Hematopoietic multipotent progenitor cell treated with erythropoietin and hydrocortisone succinate and interleukin-3 and kit ligand, for 4 days (in vitro differentiated cells): ENCODE measurements around the gene ZXDC.
A peak's percentile ranks its signal among the peaks of the same experiment; 100 is the strongest.

ENCODE experiments used
- DNase-seq: peaks from one replicate; pipeline ENCODE4 v3.0.0-alpha.2; 2015

The ZXDC gene

DNA sequence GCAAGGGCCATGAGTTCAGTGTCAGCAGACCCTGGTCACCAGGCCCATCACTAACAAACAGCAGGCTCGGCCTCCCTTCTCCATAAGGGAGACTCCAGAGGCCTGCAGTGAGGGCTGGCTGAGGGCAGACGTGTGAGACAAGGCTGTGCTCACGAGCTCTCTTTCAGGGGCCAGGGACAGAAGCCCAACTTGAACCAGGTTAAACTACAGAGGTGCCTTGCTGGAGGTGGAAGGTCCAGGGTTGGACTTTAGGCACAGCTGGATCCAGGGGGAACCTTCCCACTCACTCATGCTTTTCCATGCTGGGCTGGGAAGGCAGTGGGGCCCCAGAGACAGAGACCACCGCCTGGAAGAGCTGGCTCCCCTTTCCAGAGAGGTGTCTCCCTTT is 62.0 kb downstream of the ZXDC start:
- no peak for DNase-seq

GRCh38 chr3:126412841-126413692 is 62.6 kb downstream of the ZXDC start:
- no peak for DNase-seq

DNA sequence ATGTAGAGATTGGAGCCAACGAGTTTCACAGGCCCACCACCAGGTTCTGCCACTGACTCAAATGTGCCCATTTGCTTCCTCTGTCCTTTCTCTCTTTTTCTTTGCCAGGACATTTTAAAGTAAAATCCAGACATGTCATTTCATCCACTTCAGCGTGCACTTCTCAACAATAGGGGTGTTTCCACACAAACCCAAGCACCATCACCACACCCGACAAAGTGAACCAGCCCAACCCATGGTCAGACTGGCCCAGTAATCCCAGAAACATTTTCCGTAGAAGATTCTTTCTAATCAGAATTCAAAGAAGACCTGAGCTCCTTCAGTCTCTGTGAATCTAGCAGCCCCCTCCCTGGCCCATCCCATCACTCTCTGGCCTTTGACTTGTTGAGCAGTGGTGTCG is 67.6 kb downstream of the ZXDC start:
- DNase-seq = no peak

DNA sequence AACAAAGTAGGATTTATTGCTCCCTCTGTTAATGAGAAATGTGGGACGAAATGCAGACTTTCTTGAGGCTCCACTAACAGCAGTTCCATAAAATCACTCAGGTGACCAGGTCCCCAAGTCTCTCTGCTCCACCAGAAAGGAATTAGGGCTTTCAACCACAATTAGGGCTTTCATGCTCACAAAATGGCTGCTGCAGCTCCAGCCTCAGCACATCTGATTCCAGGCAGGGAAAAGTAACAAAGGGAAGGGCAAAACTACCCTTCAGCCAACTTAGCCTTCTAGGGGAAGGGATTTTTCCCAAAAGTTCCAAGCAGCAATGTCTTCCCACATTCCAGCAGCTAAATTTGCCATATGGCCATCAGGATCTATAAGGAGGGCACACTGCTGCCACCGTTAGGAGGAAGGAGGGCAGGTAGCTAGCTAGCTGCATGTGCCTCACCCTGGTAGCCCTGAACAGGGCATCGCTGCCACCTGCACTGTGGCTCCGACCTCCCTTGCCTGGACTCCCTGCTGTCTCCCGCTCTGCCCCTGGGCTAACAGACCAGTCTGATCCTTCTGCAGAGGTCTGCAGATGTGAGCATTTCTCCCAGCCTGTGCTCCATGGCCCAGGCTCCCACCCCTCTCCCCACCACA is 68.2 kb downstream of the ZXDC start:
- no peak for DNase-seq

DNA sequence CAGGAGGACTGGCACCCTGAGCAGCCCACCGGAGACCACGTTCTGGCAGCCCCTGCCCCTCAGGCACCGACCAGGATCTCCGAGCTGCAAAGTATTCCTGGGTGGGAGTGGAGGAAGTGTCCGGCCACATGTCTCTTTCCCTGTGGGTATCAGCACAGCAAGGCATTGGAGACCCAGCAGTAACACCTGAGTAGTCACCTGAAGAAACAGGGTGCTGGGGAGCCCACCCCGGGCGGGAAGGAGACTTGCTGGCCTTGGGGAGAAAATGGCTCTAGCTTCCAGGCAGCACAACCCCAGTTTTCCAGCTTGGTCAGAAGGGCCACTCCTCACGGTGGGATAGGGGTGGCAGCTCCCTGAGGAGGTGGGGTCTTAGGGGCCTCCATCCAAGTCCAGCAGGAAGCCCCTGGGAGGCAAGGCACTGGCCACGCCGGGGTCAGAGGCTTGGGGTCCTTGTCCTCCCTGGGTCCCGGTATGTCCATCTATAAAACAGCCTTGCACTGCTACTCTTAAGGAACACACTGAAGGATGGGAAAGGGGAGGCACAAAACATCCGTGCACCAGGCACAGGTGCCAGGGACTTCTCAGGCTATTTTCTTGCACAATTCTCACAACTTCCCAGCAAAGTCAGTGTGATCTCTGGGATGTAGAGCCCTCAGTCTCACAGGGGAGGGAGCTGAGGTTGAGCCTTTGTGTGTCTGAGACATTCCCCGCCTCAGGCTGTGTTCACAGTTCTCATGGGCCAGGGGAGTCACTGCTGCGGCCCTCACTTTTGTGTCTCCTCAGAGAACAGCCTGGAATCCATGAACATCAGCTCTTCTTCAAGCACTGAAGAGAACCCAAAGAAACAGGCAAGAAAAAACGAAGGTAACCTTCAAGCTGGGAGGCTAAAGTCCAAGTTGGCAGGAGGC is 69.0 kb downstream of the ZXDC start:
- DNase-seq = no peak

- no peak for DNase-seq
Measured at GRCh38 chr3:126402666-126403302, 72.9 kb downstream of the ZXDC start.

DNA sequence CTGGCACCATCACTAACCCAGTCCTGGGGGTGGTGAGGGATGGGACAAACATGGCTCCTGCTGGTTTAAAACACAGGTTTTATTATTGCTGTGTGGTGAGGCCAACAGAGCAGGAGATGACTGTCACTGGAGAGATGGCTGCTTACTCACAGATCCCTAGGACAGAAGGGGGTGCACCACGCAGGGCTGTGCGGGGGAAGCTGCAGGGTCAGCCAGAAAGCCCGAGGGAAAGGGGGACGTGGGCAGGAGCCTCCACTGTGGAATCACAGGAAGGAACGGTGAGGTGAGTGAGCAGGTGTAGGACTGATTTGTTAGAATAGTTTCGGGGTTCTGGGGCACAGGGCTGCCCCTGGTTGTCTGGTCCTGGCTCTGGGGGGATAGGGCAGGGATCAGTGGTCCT is 73.5 kb downstream of the ZXDC start:
- no peak for DNase-seq

- no peak for DNase-seq
Measured at GRCh38 chr3:126401611-126402160, 74.0 kb downstream of the ZXDC start.

DNA sequence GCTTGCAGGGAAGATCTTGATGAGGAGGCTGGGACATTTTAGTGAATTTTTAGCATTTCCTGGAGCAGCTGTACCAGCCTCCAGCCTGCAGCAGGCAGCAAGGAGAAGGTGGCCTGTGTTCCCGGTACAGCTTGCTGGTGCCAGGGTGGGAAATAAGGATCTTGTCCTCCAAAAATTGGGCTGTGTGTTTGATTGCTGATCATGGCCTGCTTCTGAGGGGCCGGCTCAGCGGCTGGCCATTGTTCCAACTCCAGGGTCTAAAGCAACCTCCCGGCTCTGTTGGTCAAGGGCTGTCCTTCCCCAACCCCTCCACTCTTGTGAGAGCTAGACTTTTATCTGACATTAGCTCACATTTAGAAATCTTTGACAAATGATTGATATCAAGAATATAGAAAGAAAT is 75.9 kb downstream of the ZXDC start:
- no peak for DNase-seq

DNA sequence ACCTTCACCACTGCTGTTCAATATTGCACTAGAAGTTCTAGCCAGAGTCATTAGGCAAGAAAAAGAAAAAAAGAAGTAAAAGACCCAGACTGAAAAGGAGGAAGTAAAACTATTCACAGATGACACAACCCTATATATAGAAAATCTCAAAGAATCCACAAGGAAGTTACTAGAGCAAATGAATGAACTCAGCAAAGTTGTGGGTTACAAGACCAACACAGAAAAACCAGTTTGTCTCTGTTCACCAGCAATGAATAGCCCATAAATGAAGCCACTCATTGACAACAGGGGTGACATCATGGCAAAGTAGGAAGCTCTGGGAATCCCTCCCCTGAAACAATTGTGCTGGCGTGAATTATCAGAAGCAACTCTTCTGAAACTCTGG is 76.3 kb downstream of the ZXDC start:
- peak; percentile 35 for DNase-seq

DNA sequence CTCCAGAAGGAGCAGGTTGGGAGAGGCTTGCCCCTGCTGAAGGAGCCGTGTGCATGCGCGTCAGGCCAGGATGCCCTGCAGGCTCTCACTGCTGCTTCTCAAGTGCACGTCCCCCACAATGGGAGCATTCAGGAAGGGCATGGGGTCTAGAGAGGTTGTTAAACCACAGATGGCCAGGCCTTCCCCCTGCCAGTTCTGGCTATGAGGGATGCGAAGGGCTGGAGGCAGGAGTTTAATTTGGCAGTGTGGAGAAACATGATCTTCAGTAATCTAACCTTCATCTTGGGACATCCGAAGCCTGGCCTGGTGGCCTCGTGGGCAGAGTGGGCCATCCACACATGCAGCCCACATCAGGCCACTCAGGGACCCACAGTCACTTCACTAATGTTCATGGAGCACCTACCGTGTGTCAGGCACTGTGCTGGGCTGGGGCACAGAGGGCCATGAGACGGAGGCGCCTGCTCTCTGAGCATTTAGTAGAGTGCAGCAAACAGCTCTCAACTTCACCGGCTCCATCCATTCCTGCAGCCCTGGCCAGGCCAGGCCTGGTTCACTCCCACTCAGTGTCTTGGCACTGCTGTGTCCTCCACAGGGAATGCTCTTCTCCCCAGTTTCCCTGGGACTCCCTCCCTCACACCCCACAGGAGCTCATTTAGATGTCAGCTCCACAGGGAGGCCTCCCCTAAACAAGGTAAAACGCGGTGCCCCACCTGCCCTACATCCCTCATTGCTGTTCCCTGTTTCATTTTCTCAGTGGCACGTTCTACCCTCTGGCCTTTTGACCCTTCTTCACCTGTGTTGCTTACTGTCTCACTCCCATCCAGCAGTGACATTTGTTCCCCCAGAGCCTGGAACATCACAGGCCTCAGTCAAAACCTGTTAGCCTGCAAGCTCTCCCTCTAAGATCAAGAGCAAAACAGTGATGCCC is 77.0 kb downstream of the ZXDC start:
- no peak for DNase-seq

DNA sequence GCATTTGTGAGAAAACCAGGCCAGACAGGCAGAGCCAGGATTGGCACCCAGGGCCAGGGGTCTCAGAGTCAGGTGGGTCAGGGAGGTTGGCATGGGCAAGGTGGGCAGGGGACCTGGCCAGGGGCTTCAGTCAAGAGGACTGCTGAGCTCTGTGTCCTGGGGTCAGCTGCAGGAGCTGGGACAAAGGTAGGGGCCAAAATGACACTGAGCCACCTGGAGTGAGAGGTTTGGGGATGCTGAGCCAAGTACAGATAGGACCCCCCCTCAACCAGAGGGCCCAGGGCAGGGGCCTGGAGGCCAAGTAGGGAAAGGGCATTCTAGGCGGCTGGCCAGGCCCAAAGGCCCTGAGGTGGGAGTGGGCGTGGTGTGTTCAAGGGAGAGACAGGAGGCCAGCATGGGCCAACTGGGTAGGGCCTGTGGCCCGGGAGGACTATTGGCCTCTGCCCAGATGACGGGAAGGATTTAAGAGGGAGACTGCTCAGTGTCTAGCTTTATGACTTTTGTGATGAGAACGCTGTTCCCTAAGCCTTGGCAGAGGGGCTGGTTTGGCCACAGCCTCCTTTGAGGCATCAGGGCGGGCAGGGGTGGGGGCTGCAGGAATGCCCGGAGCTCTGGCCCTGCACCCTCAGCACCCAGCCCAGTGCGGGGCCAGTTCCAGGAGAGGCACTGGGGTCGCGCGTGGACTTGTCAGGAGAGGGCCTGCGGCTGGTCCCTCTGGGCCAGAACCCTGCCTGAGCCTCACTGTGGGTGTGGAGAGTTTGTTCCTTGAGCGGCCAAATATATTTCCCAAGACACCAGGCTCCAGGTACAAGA is 77.9 kb downstream of the ZXDC start:
- no peak for DNase-seq

- DNase-seq = no peak
Measured at GRCh38 chr3:126396536-126396935, 79.2 kb downstream of the ZXDC start.

GRCh38 chr3:126395846-126396513 is 79.7 kb downstream of the ZXDC start:
- no peak for DNase-seq

DNA sequence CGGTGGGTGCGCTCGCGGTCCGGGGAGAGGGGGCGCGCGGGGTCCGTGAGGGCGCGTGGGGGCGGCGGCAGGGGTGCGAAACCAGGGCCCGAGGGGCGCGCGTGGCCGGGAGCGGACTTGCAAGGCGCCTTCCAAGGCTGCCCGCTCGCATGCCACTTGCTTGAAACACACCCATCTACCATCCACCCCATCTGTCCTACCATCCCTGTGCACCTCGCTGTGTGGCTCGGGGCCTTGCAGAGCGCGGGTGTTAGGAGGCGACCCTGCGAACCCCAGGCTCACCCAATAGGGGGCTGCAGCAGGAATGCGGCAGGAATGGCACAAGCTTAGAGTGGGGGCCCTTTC is 80.7 kb downstream of the ZXDC start:
- no peak for DNase-seq

DNA sequence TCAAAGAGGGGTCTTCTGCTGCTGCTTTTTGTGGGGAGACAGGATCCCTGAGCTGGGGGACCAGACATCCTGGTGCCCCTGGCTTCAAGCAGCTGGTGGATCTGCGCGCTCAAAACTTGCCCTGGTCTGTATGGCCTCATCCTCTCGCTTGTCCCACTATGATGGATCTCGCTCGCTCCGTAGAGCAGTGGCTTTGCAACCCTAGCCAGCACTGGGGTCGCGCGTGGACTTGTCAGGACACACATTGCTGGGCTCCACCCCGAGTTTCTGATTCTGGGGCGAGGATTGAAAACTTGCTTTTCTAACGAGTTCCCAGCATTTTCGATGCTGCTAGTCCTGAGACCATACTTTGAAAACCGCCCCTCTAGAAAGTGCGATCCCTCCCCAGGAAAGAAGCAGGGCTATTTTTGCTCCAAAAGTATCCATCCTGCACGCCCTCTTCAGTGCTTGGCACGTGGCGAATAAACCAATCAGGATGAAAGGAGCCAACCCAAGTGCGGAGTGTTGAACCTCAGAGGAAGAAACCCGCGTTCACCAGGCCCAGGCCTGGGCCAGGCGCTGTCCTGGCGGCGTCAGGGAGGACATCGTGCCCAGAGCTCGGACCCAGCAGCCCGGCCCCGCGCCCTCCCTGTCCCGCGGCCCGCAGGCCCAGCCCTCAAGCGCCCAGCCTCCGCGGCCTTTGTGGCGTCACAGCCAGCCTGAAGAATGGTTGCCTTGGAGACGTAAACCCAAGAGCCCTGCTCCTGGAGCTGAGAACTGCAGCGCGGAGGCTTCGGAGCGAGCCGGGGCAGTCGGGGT is 81.3 kb downstream of the ZXDC start, which contains the start of gene CFAP100:
Gene CFAP100 (plus strand): TSS at position 731 of the 798 bp plus-strand sequence. CDS start 1,092 bp downstream, outside the sequence.
- peak; percentile 27 for DNase-seq

- DNase-seq = no peak
Measured at GRCh38 chr3:126393563-126393962, 82.1 kb downstream of the ZXDC start.

DNA sequence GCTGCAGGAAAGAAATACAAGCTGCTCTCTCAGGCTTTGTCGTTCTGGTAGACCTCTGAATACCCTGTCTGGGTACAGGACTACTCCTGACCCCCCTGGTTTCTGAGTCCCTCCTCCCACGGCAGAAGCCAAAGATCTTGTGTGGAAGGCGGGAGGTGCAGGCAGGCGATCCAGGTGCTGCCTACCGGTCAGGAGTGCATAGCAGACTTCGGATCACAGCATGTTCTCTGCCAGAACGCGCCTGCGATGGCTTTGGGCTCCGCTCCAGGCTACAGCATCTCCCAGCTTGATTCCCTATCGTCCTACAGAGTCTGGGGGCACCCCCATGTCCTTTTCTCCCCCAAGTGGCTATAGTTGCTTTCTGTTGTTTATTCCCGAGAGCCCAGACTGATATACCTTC is 83.4 kb downstream of the ZXDC start:
- no peak for DNase-seq

DNA sequence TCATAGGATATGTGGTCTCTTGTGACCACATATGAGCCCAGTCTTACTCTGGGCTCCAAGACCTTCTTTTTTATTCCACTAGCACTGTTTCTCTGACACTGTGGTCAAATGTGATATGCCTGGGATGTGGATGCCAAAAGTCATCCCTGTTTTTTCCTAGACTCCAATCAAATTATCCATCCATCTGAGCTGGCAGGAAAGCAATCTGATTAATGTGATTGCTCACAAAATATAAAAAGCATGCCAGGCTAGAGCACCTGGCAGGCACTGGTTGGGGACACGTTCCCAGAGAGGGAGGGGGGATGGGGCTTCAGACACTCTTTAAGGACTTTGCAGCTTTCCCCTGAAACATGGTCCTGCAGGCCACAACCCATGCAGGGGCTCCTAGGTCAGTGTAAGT is 84.1 kb downstream of the ZXDC start:
- DNase-seq = no peak
